Activated CD8-positive, alpha-beta T cell treated with anti-CD3 and anti-CD28 coated beads for 36 hours (primary cell): ENCODE data around the gene CIAO1. TPM values are rescaled to one million over a fixed set of nuclear protein-coding genes. Genes with fewer than 3 reads are reported as not detected.

ENCODE experiments used
- ATAC-seq: fragments of 200-7000 bp; cut with Tn5 transposase; one replicate; pipeline ENCODE4 v1.10.0; 2021; ENCODE audit warnings: mild to moderate bottlenecking, moderate library complexity
- CTCF ChIA-PET: fragments of 350-600 bp; sonication (Branson Sonifier 250); formaldehyde crosslinking; loops from one replicate; lab custom pipeline; 2021; ENCODE audit warnings: antibody characterized with exemption; lab: Charles Lee
- POLR2A ChIA-PET: fragments of 350-600 bp; sonication (Branson Sonifier 250); formaldehyde crosslinking; loops from one replicate; lab custom pipeline; 2021; ENCODE audit warnings: antibody characterized with exemption; lab: Charles Lee
- DNase-seq: peaks from one replicate; pipeline ENCODE4 v3.0.0-alpha.2; 2020
- H3K27ac Mint-ChIP-seq: one replicate; pipeline ENCODE4 v1.8.0; 2021; ENCODE audit warnings: mild to moderate bottlenecking, mixed read lengths
- H3K27me3 Mint-ChIP-seq: one replicate; pipeline ENCODE4 v1.8.0; 2021; ENCODE audit warnings: mixed read lengths
- H3K36me3 Mint-ChIP-seq: one replicate; pipeline ENCODE4 v1.8.0; 2021; ENCODE audit warnings: low read depth, mixed read lengths
- H3K4me1 Mint-ChIP-seq: one replicate; pipeline ENCODE4 v1.8.0; 2021; ENCODE audit warnings: low read depth, mixed read lengths
- H3K4me3 Mint-ChIP-seq: one replicate; pipeline ENCODE4 v1.8.0; 2021; ENCODE audit warnings: mild to moderate bottlenecking, moderate library complexity, mixed read lengths
- H3K9me3 Mint-ChIP-seq: one replicate; pipeline ENCODE4 v1.8.0; 2021; ENCODE audit warnings: mixed read lengths
- intact Hi-C: fragments of 100-400 bp; cut with micrococcal nuclease; formaldehyde crosslinking; loops from one replicate; pipeline ENCODE4 v1.10.0; 2022
- total RNA-seq, 2 experiments: library from RNA; stranded (reverse); gene quantifications; one replicate each; pipeline ENCODE4 v1.2.3, GENCODE V29; 2021
- TF ChIP-seq, protein P1 (sequence below): fragments of 200-600 bp; IDR thresholded peaks from one replicate; pipeline ENCODE4 v1.8.0; 2022; ENCODE audit warnings: antibody characterized with exemption, mild to moderate bottlenecking

The CIAO1 gene
- total RNA-seq, 2 experiments from 2014 or later = 72.1 to 72.3 TPM

DNA sequence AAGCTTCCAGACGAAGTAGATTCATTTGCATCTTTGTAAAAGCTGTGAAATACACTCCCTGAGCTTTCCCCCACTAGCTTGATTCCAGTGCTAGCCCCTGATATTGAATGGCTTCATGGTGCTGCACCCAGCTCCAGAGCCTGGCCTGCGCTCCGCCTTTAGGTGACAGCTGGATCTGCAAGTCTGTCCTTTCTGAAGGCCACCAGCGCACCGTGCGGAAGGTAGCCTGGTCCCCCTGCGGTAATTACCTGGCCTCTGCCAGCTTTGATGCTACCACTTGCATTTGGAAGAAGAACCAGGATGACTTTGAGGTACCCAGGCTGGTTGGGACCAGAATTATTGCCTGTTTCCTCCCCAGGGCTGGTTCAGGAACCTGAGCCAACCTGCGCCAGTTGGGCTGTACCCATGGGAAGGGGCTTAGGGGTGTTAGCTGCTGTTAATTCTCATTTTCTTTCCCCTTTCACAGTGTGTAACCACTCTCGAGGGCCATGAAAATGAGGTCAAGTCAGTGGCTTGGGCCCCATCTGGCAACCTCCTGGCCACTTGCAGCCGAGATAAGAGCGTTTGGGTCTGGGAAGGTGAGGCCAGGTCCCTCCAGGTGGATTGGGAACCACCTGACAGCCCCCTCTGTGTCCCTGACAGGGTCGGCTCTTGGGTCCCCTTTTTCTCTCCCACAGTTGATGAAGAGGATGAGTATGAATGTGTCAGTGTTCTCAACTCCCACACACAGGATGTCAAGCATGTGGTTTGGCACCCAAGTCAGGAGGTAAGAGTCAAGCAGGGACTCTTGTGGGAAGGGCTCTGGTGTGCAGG lies 1.3 kb downstream of the CIAO1 start:
- Mint-ChIP-seq H3K9me3 (no peaks in the 10 kb centered on the region), H3K4me1 (peaks cover 36% of the 10 kb centered on the region), H3K36me3 (peaks cover 47% of the 10 kb centered on the region), H3K27ac (peak overlapping the region; percentile 91), H3K27me3 (no peaks in the 10 kb centered on the region), H3K4me3 (peak overlapping the region; percentile 85)
- DNase-seq = peak; percentile 79
- ChIA-PET CTCF (interaction anchor here (0.6 to 2.7 kb wide), 23 partner anchors 11 to 274 kb away, joined by 3 to 12 read pairs (median 4); partner anchors contain the start of genes ADRA2B, ASTL, NCAPH and SNRNP200), POLR2A (interaction anchor here (0.6 to 2.9 kb wide), 16 partner anchors 8 to 270 kb away, joined by 3 to 28 read pairs (median 4); partner anchors contain the start of genes ARID5A, DUSP2, NCAPH and STARD7)
- intact Hi-C loops = no loop called here
- TF ChIP-seq, protein P1, sequence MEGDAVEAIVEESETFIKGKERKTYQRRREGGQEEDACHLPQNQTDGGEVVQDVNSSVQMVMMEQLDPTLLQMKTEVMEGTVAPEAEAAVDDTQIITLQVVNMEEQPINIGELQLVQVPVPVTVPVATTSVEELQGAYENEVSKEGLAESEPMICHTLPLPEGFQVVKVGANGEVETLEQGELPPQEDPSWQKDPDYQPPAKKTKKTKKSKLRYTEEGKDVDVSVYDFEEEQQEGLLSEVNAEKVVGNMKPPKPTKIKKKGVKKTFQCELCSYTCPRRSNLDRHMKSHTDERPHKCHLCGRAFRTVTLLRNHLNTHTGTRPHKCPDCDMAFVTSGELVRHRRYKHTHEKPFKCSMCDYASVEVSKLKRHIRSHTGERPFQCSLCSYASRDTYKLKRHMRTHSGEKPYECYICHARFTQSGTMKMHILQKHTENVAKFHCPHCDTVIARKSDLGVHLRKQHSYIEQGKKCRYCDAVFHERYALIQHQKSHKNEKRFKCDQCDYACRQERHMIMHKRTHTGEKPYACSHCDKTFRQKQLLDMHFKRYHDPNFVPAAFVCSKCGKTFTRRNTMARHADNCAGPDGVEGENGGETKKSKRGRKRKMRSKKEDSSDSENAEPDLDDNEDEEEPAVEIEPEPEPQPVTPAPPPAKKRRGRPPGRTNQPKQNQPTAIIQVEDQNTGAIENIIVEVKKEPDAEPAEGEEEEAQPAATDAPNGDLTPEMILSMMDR = peak; percentile 42
- peak; percentile 21 for ATAC-seq

DNA sequence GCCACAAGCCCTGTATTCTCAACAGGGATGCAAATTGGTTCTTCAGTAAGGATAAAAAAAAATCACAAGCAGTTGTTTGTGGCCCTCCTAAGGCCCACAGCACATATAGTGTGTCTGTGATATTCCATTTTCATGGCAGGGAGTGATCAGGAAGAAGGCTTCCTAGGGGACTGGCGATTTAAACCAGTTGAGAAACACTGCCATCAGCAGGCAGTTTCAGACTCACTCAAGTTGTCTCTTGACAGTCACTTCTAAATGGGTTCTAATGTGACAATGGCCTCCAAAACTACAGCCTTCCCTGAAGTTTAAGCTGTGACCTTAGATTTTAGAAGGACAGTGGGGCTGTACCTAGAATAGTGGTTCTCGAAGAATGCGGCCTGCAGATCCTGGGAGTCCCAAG lies 6.0 kb downstream of the CIAO1 start:
- CTCF ChIA-PET = no interaction called here
- POLR2A ChIA-PET = interaction anchor here (1.3 to 2.1 kb wide), 4 partner anchors 13 to 49 kb away, joined by 4 to 6 read pairs (median 5); no protein-coding TSS in a partner anchor

DNA sequence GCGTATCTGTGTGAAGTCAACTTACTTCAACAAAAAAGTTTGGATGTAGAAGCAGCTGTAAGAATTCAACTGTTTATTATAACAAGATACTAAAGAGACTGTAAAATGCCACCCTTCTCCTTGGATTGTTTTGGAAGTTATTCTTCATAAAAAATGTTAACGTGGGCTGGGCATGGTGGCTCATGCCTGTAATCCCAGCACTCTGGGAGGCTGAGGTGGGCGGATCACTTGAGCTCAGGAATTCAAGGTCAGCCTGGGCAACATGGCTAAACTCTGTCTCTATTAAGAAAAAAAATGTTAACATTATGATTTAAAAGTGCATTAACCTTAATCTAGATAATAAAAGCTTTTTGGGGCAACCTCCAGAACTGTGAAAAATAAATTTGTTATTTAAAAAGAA lies 7.7 kb downstream of the CIAO1 start:
- no peaks in the 10 kb centered on the region for H3K27me3 Mint-ChIP-seq
- peaks cover 6% of the 10 kb centered on the region for H3K4me1 Mint-ChIP-seq
- no peak for ATAC-seq
- TF ChIP-seq, protein P1 = no peak
- H3K36me3 Mint-ChIP-seq = peaks cover 61% of the 10 kb centered on the region
- no peak overlapping the region for H3K27ac Mint-ChIP-seq
- intact Hi-C loops = no loop called here
- H3K9me3 Mint-ChIP-seq = no peaks in the 10 kb centered on the region
- ChIA-PET CTCF (no interaction called here), POLR2A (interaction anchor here (0.9 to 2.1 kb wide), 6 partner anchors 10 to 65 kb away, joined by 3 to 8 read pairs (median 5); partner anchors contain the start of genes SNRNP200 and STARD7)
- no peak overlapping the region for H3K4me3 Mint-ChIP-seq
- no peak for DNase-seq

More for the DNA sequence above, 6.0 kb downstream of the CIAO1 start:
- H3K27me3 Mint-ChIP-seq = no peaks in the 10 kb centered on the region
- H3K27ac Mint-ChIP-seq = no peak overlapping the region
- TF ChIP-seq, protein P1 = no peak
- intact Hi-C loops = no loop called here
- ATAC-seq = no peak
- no peaks in the 10 kb centered on the region for H3K9me3 Mint-ChIP-seq
- peaks cover 63% of the 10 kb centered on the region for H3K36me3 Mint-ChIP-seq
- H3K4me1 Mint-ChIP-seq = peaks cover 22% of the 10 kb centered on the region
- no peak overlapping the region for H3K4me3 Mint-ChIP-seq
- no peak for DNase-seq

DNA sequence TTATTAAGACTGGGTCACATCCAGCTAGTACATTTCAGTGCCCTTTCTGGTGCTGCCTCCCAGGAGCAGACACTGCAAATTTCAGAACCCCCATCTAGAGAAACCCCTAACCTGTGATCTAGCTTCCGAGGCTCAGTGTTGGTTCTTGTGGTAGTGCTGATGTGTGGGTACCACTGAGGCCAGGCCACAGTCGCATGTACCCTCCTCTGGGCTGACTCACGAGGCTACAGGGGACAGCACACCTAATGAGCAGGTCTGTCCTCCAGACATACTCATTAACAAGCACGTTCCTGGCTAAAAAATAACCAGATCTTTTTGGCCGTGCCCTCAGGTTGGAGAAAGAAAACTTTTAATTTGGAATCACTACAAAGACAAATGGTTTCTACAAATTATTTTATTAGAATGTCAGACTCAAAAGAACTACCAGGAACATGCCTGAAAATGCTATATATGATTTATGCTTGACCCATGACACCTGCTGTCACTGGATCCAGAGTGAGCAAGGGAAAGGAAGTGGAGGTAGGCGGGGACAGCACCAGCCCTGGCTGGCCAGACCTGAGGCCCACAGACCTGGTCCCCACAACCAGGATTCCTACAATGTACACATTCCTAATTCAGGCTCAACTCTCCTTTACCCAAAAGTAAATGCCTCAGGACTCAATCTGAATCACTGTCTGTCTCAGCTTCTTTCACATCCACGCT lies 8.5 kb downstream of the CIAO1 start:
- POLR2A ChIA-PET = interaction anchor here (1.1 to 1.9 kb wide), 3 partner anchors 16 to 52 kb away, joined by 3 to 8 read pairs (median 3); partner anchors contain the start of gene SNRNP200
- TF ChIP-seq, protein P1 = no peak
- no peaks in the 10 kb centered on the region for H3K27me3 Mint-ChIP-seq
- no peaks in the 10 kb centered on the region for H3K9me3 Mint-ChIP-seq
- intact Hi-C loops = no loop called here
- ATAC-seq (no peak), DNase-seq (no peak)
- H3K4me1 Mint-ChIP-seq = peaks cover 5% of the 10 kb centered on the region
- H3K36me3 Mint-ChIP-seq = peaks cover 61% of the 10 kb centered on the region
- H3K4me3 Mint-ChIP-seq = no peak overlapping the region
- CTCF ChIA-PET = no interaction called here
- H3K27ac Mint-ChIP-seq = peak overlapping the region; percentile 66
